Heart right ventricle (tissue), 16 donors: ENCODE results near the gene ERCC2. TPM values are rescaled to one million over a fixed set of nuclear protein-coding genes. Genes with fewer than 3 reads are reported as not detected.

Source experiments
- ATAC-seq, 8 donors: fragments of 200-7000 bp; cut with Tn5 transposase; one replicate each; pipeline ENCODE4 v1.9.1; 2020; ENCODE audit warnings: mild to moderate bottlenecking in 8 of 8, moderate library complexity in 8 of 8, moderate number of reproducible peaks in 1 of 8
- DNase-seq, 2 donors: peaks; one replicate each; pipeline ENCODE4 v3.0.0-alpha.2; 2020
- H3K27ac ChIP-seq, 10 donors: fragments of 200-600 bp; sonication (generic) in 2 of 10; one replicate each; pipeline versions ENCODE4 v1.5.0 to v1.8.0; 2020 to 2022; ENCODE audit warnings: mild to moderate bottlenecking in 3 of 10
- H3K27me3 ChIP-seq, 7 donors: fragments of 200-600 bp; one replicate each; pipeline ENCODE4 v1.8.0; 2021 to 2022; ENCODE audit warnings: mild to moderate bottlenecking in 2 of 7
- H3K36me3 ChIP-seq, 9 donors: fragments of 200-600 bp; sonication (generic) in 1 of 9; one replicate each; pipeline versions ENCODE4 v1.5.0 to v1.8.0; 2020 to 2022; ENCODE audit warnings: mild to moderate bottlenecking in 2 of 9
- H3K4me1 ChIP-seq, 9 donors: fragments of 200-600 bp; sonication (generic) in 1 of 9; one replicate each; pipeline versions ENCODE4 v1.5.0 to v1.8.0; 2020 to 2022; ENCODE audit warnings: mild to moderate bottlenecking in 4 of 9
- H3K4me3 ChIP-seq, 10 donors: fragments of 200-600 bp; sonication (generic) in 2 of 10; one replicate each; pipeline versions ENCODE4 v1.5.0 to v1.8.0; 2020 to 2022; ENCODE audit warnings: mild to moderate bottlenecking in 7 of 10, moderate library complexity in 2 of 10
- H3K9me3 ChIP-seq, 11 donors: fragments of 200-600 bp in 10 of 11; sonication (generic) in 2 of 11; one replicate each; pipeline versions ENCODE4 v1.5.0 to v1.8.0; 2013 to 2022; ENCODE audit warnings: mild to moderate bottlenecking in 2 of 11, control low read depth in 1 of 11, moderate library complexity in 1 of 11
- CTCF ChIP-seq, 9 donors: fragments of 200-600 bp; sonication (generic) in 2 of 9; IDR thresholded peaks; one replicate each; pipeline versions ENCODE4 v1.5.0 to v1.8.0; 2021 to 2022; ENCODE audit warnings: antibody characterized with exemption in 9 of 9, mild to moderate bottlenecking in 5 of 9, moderate library complexity in 1 of 9
- WGBS, 2 donors: extraction: QIAGEN DNeasy Blood & Tissue Kit; methylation state at CpG; one replicate each; pipeline ENCODE4 v1.1.7; 2013; ENCODE audit warnings: inconsistent platforms in 1 of 2; 5-methylcytosine and 5-hydroxymethylcytosine counted together
- intact Hi-C, 10 donors: fragments of 100-400 bp; cut with DNase I; formaldehyde crosslinking; loops; one replicate each; pipeline versions ENCODE4 v1.11.1 to v1.14.2; 2022
- polyA plus RNA-seq, 2 donors: library from polyadenylated mRNA; stranded (reverse); fragments of 200-250 nt; gene quantifications; one replicate each; pipeline ENCODE4 v1.2.3, GENCODE V29; 2013
- total RNA-seq, 10 donors: library from RNA; stranded (reverse); fragmentation: NEBNext Ultra II Directional in 3 of 10; extraction: Animal tissue kit (Norgen Biotek cat#: 25700) in 3 of 10; gene quantifications; one replicate each; pipeline versions ENCODE4 v1.2.1 to v1.2.4, GENCODE V29; 2021 to 2023
- donor health status: Arrhythmogenic right ventricular cardiomyopathy.
- donor health status: ischemic (EF 13 %, LVEDD 7.1; RV severe dilation, severe dysfunction).
- donor health status: healthy with polysubstance abuse.
- donor health status: DM: no; HTN: yes; CAD: no.
- donor health status: DM: no; HTN: no; CAD: no.
- donor health status: ischemic (EF 25% LVEDD 6.9; RV normal size, moderate dysfunction).
- donor health status: ischemic (EF 25% LVEDD 5.7; RV mildly dilated, moderate dysfunction).
- donor health status: healthy.
- donor health status: DM: yes; HTN: yes; CAD: no.
- donor health status: Ischemic cardiomyopathy.
- donor health status: ischemic (EF 35%, LVEDD 5.7; RV mildly dilated, moderate dysfunction).
- donor health status: nonischemic (EF 11% LVEDD 7.7; RV severe dilation, severe dysfunction).
- donor health status: DM: yes; HTN: yes; CAD: no.
- donor health status: PGD.
- donor health status: ischemic (EF 29% LVEDD 5.4; RV normal size, mild dysfunction).
- donor health status: nonischemic (EF 23%, LVEDD 6.1; RV moderate dilation, normal function).

Gene ERCC2
- total and polyA plus RNA-seq, 12 donors: 6.5 to 15.2 (median 13.7) TPM

GRCh38 chr19:45356760-45357444 is 13.5 kb downstream of the ERCC2 start:
- ATAC-seq: no peak
- Histone ChIP-seq H3K4me3 (no peak overlapping the region), H3K36me3 (peaks cover 0 to 97% (median 8%) of the 10 kb centered on the region in 9 donors), H3K9me3 (no peaks in the 10 kb centered on the region), H3K27ac (no peak overlapping the region), H3K4me1 (no peaks in the 10 kb centered on the region), H3K27me3 (no peaks in the 10 kb centered on the region)
- intact Hi-C loops: no loop called here
- 92 to 93% methylated on average over 20 of the region's 20 CpGs for WGBS, 2 donors
- no peak for DNase-seq
- no peak for TF ChIP-seq CTCF (IDR thresholded peaks at IDR 0.05)

- intact Hi-C loops: no loop called here
- H3K4me1 ChIP-seq: no peaks in the 10 kb centered on the region
- ATAC-seq (no peak), DNase-seq (no peak)
- no peaks in the 10 kb centered on the region for H3K27me3 ChIP-seq
- peaks cover 0 to 96% (median 8%) of the 10 kb centered on the region in 9 donors for H3K36me3 ChIP-seq
- no peaks in the 10 kb centered on the region for H3K9me3 ChIP-seq
- H3K27ac ChIP-seq: no peak overlapping the region
- 99% methylated on average over 9 of the region's 9 CpGs for WGBS, 2 donors
- H3K4me3 ChIP-seq: no peak overlapping the region
- no peak for TF ChIP-seq CTCF (IDR thresholded peaks at IDR 0.05)
Observed at GRCh38 chr19:45355910-45356309, 14.5 kb downstream of the ERCC2 start.

GRCh38 chr19:45355402-45355801 is 15.0 kb downstream of the ERCC2 start:
- H3K36me3 ChIP-seq: peaks cover 0 to 91% (median 8%) of the 10 kb centered on the region in 9 donors
- 97 to 98% methylated on average over 9 of the region's 9 CpGs for whole genome bisulfite sequencing, 2 donors
- no peak for ATAC-seq
- no peaks in the 10 kb centered on the region for H3K27me3 ChIP-seq
- H3K27ac ChIP-seq: no peak overlapping the region
- no peaks in the 10 kb centered on the region for H3K4me1 ChIP-seq
- intact Hi-C loops: no loop called here
- H3K4me3 ChIP-seq: no peak overlapping the region
- no peaks in the 10 kb centered on the region for H3K9me3 ChIP-seq
- no peak for DNase-seq
- no peak for TF ChIP-seq CTCF (IDR thresholded peaks at IDR 0.05)

GRCh38 chr19:45354241-45354842 is 16.0 kb downstream of the ERCC2 start:
- DNase-seq (no peak), ATAC-seq (no peak)
- no peak for TF ChIP-seq CTCF (IDR thresholded peaks at IDR 0.05)
- Histone ChIP-seq H3K4me1 (no peaks in the 10 kb centered on the region), H3K9me3 (no peaks in the 10 kb centered on the region), H3K27me3 (no peaks in the 10 kb centered on the region), H3K36me3 (peaks cover 0 to 82% (median 8%) of the 10 kb centered on the region in 9 donors), H3K4me3 (no peak overlapping the region), H3K27ac (no peak overlapping the region)
- intact Hi-C loops: no loop called here
- 92 to 96% methylated on average over 11 of the region's 11 CpGs for WGBS, 2 donors
